Pancreas (tissue), 10 donors: ENCODE data around the gene OR6Y1. TPM values are rescaled to one million over a fixed set of nuclear protein-coding genes. Genes with fewer than 3 reads are reported as not detected.

ENCODE experiments used
- ATAC-seq, 4 donors: fragments of 200-7000 bp; cut with Tn5 transposase; one replicate each; pipeline versions ENCODE4 v1.8.0 to v1.9.1; 2020; ENCODE audit warnings: mild to moderate bottlenecking in 4 of 4, moderate library complexity in 4 of 4
- DNase-seq, 6 donors: peaks; one replicate each; pipeline ENCODE4 v3.0.0-alpha.2; 2020
- FAIRE-seq: peaks from 2 replicates; lab custom pipeline; 2012; peaks lifted over from hg19 to GRCh38; lab: Jason Lieb, UNC
- H3K27ac ChIP-seq, 4 donors: fragments of 200-600 bp; sonication (generic); 1 replicate in 3 of 4; 2 replicates in 1 of 4; pipeline versions ENCODE4 v1.5.0 to v1.8.0; 2020
- H3K27me3 ChIP-seq, 4 donors: fragments of 200-600 bp; one replicate each; pipeline ENCODE4 v1.8.0; 2021
- H3K36me3 ChIP-seq, 3 donors: fragments of 200-600 bp; sonication (generic) in 1 of 3; one replicate each; pipeline versions ENCODE4 v1.5.0 to v1.8.0; 2020 to 2021
- H3K4me1 ChIP-seq, 3 donors: fragments of 200-600 bp; one replicate each; pipeline ENCODE4 v1.8.0; 2021
- H3K4me3 ChIP-seq, 4 donors: fragments of 200-600 bp; sonication (generic) in 2 of 4; one replicate each; pipeline versions ENCODE4 v1.5.0 to v1.8.0; 2020 to 2021
- H3K9me3 ChIP-seq, 4 donors: fragments of 200-600 bp; one replicate each; pipeline ENCODE4 v1.8.0; 2021
- WGBS, 2 donors: extraction: QIAGEN DNeasy Blood & Tissue Kit; methylation state at CpG; one replicate each; pipeline ENCODE4 v1.1.7; 2013; 5-methylcytosine and 5-hydroxymethylcytosine counted together
- intact Hi-C, 3 donors: fragments of 100-400 bp; cut with DNase I; formaldehyde crosslinking; loops; one replicate each; pipeline versions ENCODE4 v1.11.1 to v1.14.2; 2022
- polyA plus RNA-seq, 2 donors: library from polyadenylated mRNA; stranded (reverse); fragments of 200-250 nt; gene quantifications; one replicate each; pipeline ENCODE4 v1.2.3, GENCODE V29; 2013
- total RNA-seq, 6 donors: library from RNA; stranded (reverse); fragmentation: NEBNext Ultra II Directional in 4 of 6; extraction: Animal tissue kit (Norgen Biotek cat#: 25700) in 4 of 6; gene quantifications; one replicate each; pipeline versions ENCODE4 v1.2.1 to v1.2.4, GENCODE V29; 2021 to 2023
- TF ChIP-seq, protein P1 (sequence below), 4 donors: fragments of 200-600 bp; sonication (generic) in 3 of 4; IDR thresholded peaks; one replicate each; pipeline versions ENCODE4 v1.5.0 to v1.8.0; 2021; ENCODE audit warnings: antibody characterized with exemption in 4 of 4
- donor health status: healthy with polysubstance abuse.
- donor health status: DM: no; HTN: no; CAD: no; lungs with moderate emphysema.
- donor health status: DM: no; HTN: no; CAD: no.
- donor health status: control.
- donor health status: control.
- donor health status: Bipolar disorder and iron deficiency.
- donor health status: DM: yes; HTN: yes; CAD: no.
- donor health status: DM: no; HTN: no; CAD: no.
- donor health status: DM: no; HTN: no; CAD: no.
- donor health status: DM: yes; HTN: yes; CAD: no.

Gene OR6Y1
- total and polyA plus RNA-seq, 8 donors = not detected

DNA sequence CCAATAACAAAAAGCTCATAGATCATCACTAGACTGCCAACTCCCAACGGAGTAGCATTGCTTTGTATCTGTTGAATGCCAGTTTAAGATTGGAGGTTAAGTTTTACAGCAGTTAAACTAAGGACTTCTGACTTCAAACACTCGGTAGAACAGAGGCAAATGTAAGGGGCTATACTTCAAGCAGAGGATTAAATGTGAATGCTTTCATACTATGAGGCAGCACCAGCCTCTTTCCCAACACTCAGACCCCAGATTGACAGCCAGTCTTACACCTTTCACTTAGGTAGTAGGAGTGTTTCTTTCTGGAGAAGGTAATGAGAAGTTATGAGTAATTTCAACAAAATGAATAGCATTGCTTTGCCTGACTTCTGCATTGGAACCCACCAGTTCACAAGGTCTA, 59.4 kb downstream of the OR6Y1 start:
- ATAC-seq (no peak), FAIRE-seq (no peak), DNase-seq (no peak)
- H3K27ac ChIP-seq = no peak overlapping the region
- H3K27me3 ChIP-seq = peaks cover 0 to 11% (median 0%) of the 10 kb centered on the region in 4 donors
- H3K4me1 ChIP-seq = no peaks in the 10 kb centered on the region
- WGBS, 2 donors = 1 to 13% methylated on average over 2 of the region's 2 CpGs
- H3K9me3 ChIP-seq = no peaks in the 10 kb centered on the region
- H3K4me3 ChIP-seq = no peak overlapping the region
- H3K36me3 ChIP-seq = no peaks in the 10 kb centered on the region
- TF ChIP-seq, protein P1, sequence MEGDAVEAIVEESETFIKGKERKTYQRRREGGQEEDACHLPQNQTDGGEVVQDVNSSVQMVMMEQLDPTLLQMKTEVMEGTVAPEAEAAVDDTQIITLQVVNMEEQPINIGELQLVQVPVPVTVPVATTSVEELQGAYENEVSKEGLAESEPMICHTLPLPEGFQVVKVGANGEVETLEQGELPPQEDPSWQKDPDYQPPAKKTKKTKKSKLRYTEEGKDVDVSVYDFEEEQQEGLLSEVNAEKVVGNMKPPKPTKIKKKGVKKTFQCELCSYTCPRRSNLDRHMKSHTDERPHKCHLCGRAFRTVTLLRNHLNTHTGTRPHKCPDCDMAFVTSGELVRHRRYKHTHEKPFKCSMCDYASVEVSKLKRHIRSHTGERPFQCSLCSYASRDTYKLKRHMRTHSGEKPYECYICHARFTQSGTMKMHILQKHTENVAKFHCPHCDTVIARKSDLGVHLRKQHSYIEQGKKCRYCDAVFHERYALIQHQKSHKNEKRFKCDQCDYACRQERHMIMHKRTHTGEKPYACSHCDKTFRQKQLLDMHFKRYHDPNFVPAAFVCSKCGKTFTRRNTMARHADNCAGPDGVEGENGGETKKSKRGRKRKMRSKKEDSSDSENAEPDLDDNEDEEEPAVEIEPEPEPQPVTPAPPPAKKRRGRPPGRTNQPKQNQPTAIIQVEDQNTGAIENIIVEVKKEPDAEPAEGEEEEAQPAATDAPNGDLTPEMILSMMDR (IDR thresholded peaks at IDR 0.05) = no peak
- intact Hi-C loops = no loop called here

Other genes starting within 250 kb of the OR6Y1 start
- under 1 TPM in 1 of 6 donors, not detected in 5; 0.19 TPM for gene CD1B, start 222.9 kb downstream of the OR6Y1 start, total RNA-seq
- not detected for gene CD1B, start 222.9 kb downstream of the OR6Y1 start, polyA plus RNA-seq
- gene CD1E, start 200.5 kb downstream of the OR6Y1 start, total RNA-seq = under 1 TPM in 2 of 6 donors, not detected in 4; 0.55 to 0.72 TPM
- gene CD1E, start 200.5 kb downstream of the OR6Y1 start, polyA plus RNA-seq = not detected
- gene OR10T2, start 154.9 kb downstream of the OR6Y1 start, total RNA-seq = not detected
- not detected for gene OR10T2, start 154.9 kb downstream of the OR6Y1 start, polyA plus RNA-seq
- not detected for gene OR10K2, start 128.2 kb downstream of the OR6Y1 start, total RNA-seq
- gene OR10K2, start 128.2 kb downstream of the OR6Y1 start, polyA plus RNA-seq = not detected
- gene OR10K1, start 92.6 kb downstream of the OR6Y1 start, total RNA-seq = not detected
- gene OR10K1, start 92.6 kb downstream of the OR6Y1 start, polyA plus RNA-seq = not detected
- gene OR10R2, start 82.2 kb downstream of the OR6Y1 start, total RNA-seq = not detected
- gene OR10R2, start 82.2 kb downstream of the OR6Y1 start, polyA plus RNA-seq = not detected
- not detected for gene OR6P1, start 16.2 kb upstream of the OR6Y1 start, total RNA-seq
- not detected for gene OR6P1, start 16.2 kb upstream of the OR6Y1 start, polyA plus RNA-seq
- not detected for gene OR10X1, start 25.5 kb upstream of the OR6Y1 start, total RNA-seq
- gene OR10X1, start 25.5 kb upstream of the OR6Y1 start, polyA plus RNA-seq = not detected
- not detected for gene OR10Z1, start 50.9 kb upstream of the OR6Y1 start, total RNA-seq
- gene OR10Z1, start 50.9 kb upstream of the OR6Y1 start, polyA plus RNA-seq = not detected
- gene SPTA1, start 132.3 kb upstream of the OR6Y1 start, total RNA-seq = under 1 TPM in 2 of 6 donors, not detected in 4; 0.03 to 0.13 TPM
- gene SPTA1, start 132.3 kb upstream of the OR6Y1 start, polyA plus RNA-seq = under 1 TPM in 1 of 2 donors, not detected in 1; 0.09 TPM
- not detected for gene OR6K2, start 146.2 kb upstream of the OR6Y1 start, total RNA-seq
- gene OR6K2, start 146.2 kb upstream of the OR6Y1 start, polyA plus RNA-seq = not detected
- not detected for gene OR6K3, start 166.3 kb upstream of the OR6Y1 start, total RNA-seq
- not detected for gene OR6K3, start 166.3 kb upstream of the OR6Y1 start, polyA plus RNA-seq
- gene OR6K6, start 200.3 kb upstream of the OR6Y1 start, total RNA-seq = not detected
- gene OR6K6, start 200.3 kb upstream of the OR6Y1 start, polyA plus RNA-seq = not detected
- not detected for gene OR6N1, start 217.8 kb upstream of the OR6Y1 start, total RNA-seq
- gene OR6N1, start 217.8 kb upstream of the OR6Y1 start, polyA plus RNA-seq = not detected
- not detected for gene OR6N2, start 226.8 kb upstream of the OR6Y1 start, total RNA-seq
- gene OR6N2, start 226.8 kb upstream of the OR6Y1 start, polyA plus RNA-seq = not detected